ENCODE data around the gene DEPDC1. TPM values are rescaled to one million over a fixed set of nuclear protein-coding genes. Genes with fewer than 3 reads are reported as not detected.

DEPDC1 gene
- total RNA-seq, 6 experiments from 2014 or later: 0.15 to 1.4 (median 0.43) TPM; not detected in 1

DNA sequence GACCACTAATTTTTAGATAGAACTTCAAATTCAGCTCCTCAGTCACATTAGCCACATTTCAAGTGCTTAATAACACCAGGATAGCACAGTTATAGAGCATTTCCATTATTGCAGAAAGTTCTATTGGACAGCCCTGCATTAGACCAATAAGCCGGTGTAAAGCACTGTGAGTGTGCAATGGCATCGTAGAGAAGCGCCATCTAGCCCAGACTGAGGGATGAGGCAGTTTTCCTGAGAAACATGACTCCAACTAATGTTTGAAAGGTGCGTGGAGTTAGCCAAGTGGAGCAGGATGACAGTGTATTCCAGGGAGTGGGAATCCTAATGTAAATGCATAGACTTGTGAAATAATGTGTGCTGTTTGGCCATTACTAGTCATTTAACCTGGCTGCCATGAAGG lies 54.9 kb downstream of the DEPDC1 start:
- Histone ChIP-seq H3K27ac (no peak overlapping the region), H3K4me3 (no peak overlapping the region), H3K27me3 (no peaks in the 10 kb centered on the region), H3K4me1 (no peaks in the 10 kb centered on the region), H3K9me3 (no peaks in the 10 kb centered on the region), H3K36me3 (no peaks in the 10 kb centered on the region)
- DNase-seq: no peak
- TF ChIP-seq, protein P1, sequence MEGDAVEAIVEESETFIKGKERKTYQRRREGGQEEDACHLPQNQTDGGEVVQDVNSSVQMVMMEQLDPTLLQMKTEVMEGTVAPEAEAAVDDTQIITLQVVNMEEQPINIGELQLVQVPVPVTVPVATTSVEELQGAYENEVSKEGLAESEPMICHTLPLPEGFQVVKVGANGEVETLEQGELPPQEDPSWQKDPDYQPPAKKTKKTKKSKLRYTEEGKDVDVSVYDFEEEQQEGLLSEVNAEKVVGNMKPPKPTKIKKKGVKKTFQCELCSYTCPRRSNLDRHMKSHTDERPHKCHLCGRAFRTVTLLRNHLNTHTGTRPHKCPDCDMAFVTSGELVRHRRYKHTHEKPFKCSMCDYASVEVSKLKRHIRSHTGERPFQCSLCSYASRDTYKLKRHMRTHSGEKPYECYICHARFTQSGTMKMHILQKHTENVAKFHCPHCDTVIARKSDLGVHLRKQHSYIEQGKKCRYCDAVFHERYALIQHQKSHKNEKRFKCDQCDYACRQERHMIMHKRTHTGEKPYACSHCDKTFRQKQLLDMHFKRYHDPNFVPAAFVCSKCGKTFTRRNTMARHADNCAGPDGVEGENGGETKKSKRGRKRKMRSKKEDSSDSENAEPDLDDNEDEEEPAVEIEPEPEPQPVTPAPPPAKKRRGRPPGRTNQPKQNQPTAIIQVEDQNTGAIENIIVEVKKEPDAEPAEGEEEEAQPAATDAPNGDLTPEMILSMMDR (IDR thresholded peaks at IDR 0.05): no peak
- TF ChIP-seq POLR2A (IDR thresholded peaks at IDR 0.05): no peak
- intact Hi-C loops (cut with DNase I): no loop called here
- WGBS (ENCODE audit: insufficient coverage, low coverage, low lambda C conversion rate, missing lambda C conversion rate): 74% methylated on average over 4 of the region's 4 CpGs
- ATAC-seq: no peak

DNA sequence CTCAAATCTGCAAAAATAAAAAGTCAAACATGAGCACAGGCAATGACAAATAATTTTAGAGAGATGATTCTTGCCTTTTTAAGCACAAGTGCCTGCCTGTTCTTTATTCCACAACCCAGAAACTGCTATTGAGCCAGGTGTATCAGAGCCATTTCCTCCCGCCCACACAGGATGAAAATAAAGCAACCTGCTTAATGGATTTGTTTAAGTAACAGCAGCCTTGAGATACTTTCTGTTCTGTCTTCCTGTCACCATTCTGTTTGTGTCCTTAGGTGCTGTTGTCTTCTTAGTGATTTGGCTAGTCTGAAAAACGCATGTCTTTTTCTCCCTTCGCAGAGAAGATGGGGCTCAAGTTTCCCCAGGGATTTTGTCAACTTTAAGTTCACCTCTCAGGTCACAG lies 58.6 kb downstream of the DEPDC1 start:
- WGBS (ENCODE audit: insufficient coverage, low coverage, low lambda C conversion rate, missing lambda C conversion rate): 51% methylated on average over 3 of the region's 3 CpGs
- intact Hi-C loops (cut with DNase I): no loop called here

DNA sequence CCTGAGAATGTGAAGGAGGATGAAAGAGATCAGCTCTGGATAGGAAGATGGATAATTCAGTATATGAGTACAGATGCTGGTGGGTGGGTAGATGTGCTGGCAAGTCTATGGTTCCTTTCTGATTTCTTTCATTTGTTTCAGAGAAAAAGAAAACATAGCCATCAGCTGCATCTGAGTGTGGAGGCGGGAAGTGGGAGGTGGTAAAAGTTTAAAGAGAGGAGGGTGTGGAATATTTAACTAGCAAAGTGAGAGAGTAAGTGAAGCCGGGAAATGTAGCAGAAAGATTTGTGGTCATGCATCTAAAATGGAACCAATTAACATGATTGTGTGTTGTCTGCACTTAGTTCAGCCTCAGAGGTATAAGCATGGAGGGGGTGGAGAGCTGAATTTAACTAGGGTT lies 63.5 kb downstream of the DEPDC1 start:
- WGBS (ENCODE audit: insufficient coverage, low coverage, low lambda C conversion rate, missing lambda C conversion rate): 64% methylated on average over 2 of the region's 2 CpGs

More for the DNA sequence above, 58.6 kb downstream of the DEPDC1 start:
- Histone ChIP-seq H3K9me3 (no peaks in the 10 kb centered on the region), H3K4me3 (no peak overlapping the region), H3K36me3 (no peaks in the 10 kb centered on the region), H3K27ac (no peak overlapping the region), H3K4me1 (no peaks in the 10 kb centered on the region), H3K27me3 (no peaks in the 10 kb centered on the region)
- no peak for TF ChIP-seq POLR2A (IDR thresholded peaks at IDR 0.05)
- TF ChIP-seq, protein P1 (IDR thresholded peaks at IDR 0.05): no peak
- DNase-seq: no peak
- no peak for ATAC-seq

DNA sequence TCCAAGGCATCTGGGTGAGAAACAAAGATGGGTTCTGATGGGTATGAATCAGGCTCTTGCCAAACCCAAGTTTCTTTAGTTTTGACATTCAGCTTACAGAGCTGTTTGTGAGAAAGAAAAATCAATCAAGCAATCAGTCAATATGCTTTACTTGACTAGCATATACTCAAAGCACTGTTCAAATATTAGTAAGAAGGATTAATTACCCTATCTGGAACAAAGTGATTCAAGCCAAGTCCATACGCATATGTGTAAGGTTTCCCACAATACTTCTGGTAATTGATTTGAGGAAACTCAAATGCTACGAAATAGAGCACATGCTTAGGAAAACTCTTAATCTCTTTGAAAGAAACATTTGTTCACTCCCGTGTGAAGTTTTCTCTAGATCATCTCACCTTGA lies 65.8 kb downstream of the DEPDC1 start:
- TF ChIP-seq, protein P1 (IDR thresholded peaks at IDR 0.05): no peak
- no peak for TF ChIP-seq POLR2A (IDR thresholded peaks at IDR 0.05)
- H3K36me3 ChIP-seq: no peaks in the 10 kb centered on the region
- no peak overlapping the region for H3K27ac ChIP-seq
- intact Hi-C loops (cut with DNase I): no loop called here
- H3K9me3 ChIP-seq: no peaks in the 10 kb centered on the region
- WGBS (ENCODE audit: insufficient coverage, low coverage, low lambda C conversion rate, missing lambda C conversion rate): 55% methylated on average over 3 of the region's 3 CpGs
- ATAC-seq: no peak
- no peaks in the 10 kb centered on the region for H3K4me1 ChIP-seq
- H3K27me3 ChIP-seq: no peaks in the 10 kb centered on the region
- no peak overlapping the region for H3K4me3 ChIP-seq
- DNase-seq: no peak

More for the DNA sequence above, 63.5 kb downstream of the DEPDC1 start:
- Histone ChIP-seq H3K4me3 (no peak overlapping the region), H3K36me3 (no peaks in the 10 kb centered on the region), H3K9me3 (no peaks in the 10 kb centered on the region), H3K27me3 (no peaks in the 10 kb centered on the region), H3K4me1 (no peaks in the 10 kb centered on the region), H3K27ac (no peak overlapping the region)
- DNase-seq: no peak
- intact Hi-C loops (cut with DNase I): no loop called here
- no peak for TF ChIP-seq POLR2A (IDR thresholded peaks at IDR 0.05)
- TF ChIP-seq, protein P1 (IDR thresholded peaks at IDR 0.05): no peak
- no peak for ATAC-seq
